Measurements from ENCODE around the gene NPRL2. TPM values are rescaled to one million over a fixed set of nuclear protein-coding genes. Genes with fewer than 3 reads are reported as not detected.

NPRL2 gene
- total RNA-seq, 2 donors from 2014 or later, result 22.8 to 32.1 TPM

GRCh38 chr3:50356553-50356952, 6.0 kb upstream of the NPRL2 start:
- Histone ChIP-seq H3K36me3 (no peaks in the 10 kb centered on the region), H3K4me3 (peak overlapping the region in 1 of 2 donors; percentile 18), H3K27me3 (replicated peaks; ENCODE audit: insufficient read depth) (no peaks in the 10 kb centered on the region), H3K27ac (peak overlapping the region in 1 of 2 donors; percentile 36), H3K4me1 (replicated peaks) (peaks cover 27% of the 10 kb centered on the region), H3K9me3 (no peaks in the 10 kb centered on the region)
- intact Hi-C loops (cut with DNase I), result loop anchor here (5.0 to 10.0 kb wide), 2 partner anchors 256 to 1028 kb away; partner anchors contain the start of genes CISH and MANF
- WGBS, result 42% methylated on average over 5 of the region's 5 CpGs
- TF ChIP-seq CTCF (IDR thresholded peaks at IDR 0.05), result no peak
- no peak for DNase-seq (ENCODE audit: low spot score)

DNA sequence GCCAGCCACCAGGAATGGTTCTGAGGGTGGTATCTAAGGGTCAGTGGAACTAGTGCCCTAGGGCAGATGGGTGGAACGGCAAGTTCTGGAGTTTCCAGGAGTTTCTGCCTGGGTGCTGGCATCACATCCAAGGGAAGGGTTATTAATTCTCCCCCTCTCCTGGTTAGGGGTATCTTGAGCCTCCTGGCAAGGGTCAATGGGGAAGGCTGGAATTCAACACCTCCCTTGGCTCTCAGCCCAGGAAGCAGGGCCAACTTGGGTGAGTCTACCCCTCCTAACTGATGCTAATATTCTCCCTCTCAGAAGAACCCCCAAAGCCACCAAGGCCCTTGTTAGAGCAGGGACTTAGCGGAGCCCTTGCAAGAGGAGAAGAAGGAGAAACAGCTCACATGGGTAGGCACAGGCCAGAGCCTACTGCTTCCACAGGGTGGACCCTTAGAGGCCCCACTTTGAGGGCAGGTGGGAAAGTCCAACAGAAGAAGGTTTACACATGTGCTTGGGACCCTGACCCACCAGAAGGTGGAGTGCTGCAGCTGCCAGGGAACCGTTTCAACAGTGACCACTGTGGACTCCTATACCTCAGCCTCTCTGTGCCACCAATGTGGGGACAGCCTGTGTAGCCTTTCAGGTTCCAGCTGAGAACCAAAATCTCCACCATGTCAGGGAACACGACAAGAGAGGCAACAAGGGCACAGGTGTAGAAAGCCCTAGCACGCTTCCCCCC, 5.4 kb upstream of the NPRL2 start:
- peak overlapping the region in 1 of 2 donors; percentile 18 for H3K4me3 ChIP-seq
- WGBS, result 44% methylated on average over 5 of the region's 5 CpGs
- intact Hi-C loops (cut with DNase I), result loop anchor here (5.0 to 10.0 kb wide), 2 partner anchors 256 to 1029 kb away; partner anchors contain the start of genes CISH and MANF
- H3K27ac ChIP-seq, result peak overlapping the region in 1 of 2 donors; percentile 36
- H3K27me3 ChIP-seq (replicated peaks; ENCODE audit: insufficient read depth), result no peaks in the 10 kb centered on the region
- TF ChIP-seq POLR2AphosphoS5 (IDR thresholded peaks at IDR 0.05), result no peak
- TF ChIP-seq POLR2A (IDR thresholded peaks at IDR 0.05), result no peak
- TF ChIP-seq CTCF (IDR thresholded peaks at IDR 0.05), result no peak
- peaks cover 32% of the 10 kb centered on the region for H3K4me1 ChIP-seq (replicated peaks)
- no peaks in the 10 kb centered on the region for H3K36me3 ChIP-seq
- no peak for DNase-seq (ENCODE audit: low spot score)
- H3K9me3 ChIP-seq, result no peaks in the 10 kb centered on the region

DNA sequence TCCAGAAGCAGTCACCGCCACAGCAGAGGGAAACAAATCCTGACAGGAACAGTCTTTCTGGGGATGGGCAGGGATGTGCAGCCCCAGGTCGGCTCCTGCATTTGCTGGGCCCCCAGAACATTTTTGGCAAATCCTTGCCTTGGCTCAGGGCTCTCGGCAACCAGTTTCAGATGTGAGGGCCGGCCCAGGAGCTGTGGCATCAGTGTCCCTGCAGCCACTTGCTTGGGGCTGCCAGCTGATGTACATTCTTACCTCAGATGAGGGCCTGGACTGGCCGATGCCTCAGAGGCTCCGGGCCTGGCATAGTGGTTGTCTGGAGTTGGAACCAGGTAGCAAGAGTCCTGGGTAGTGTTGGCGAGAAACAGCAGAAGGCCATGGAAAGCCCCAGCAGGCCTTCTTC, 4.3 kb upstream of the NPRL2 start:
- no peaks in the 10 kb centered on the region for H3K36me3 ChIP-seq
- WGBS, result 87% methylated on average over 7 of the region's 7 CpGs
- no peaks in the 10 kb centered on the region for H3K9me3 ChIP-seq
- H3K27me3 ChIP-seq (replicated peaks; ENCODE audit: insufficient read depth), result no peaks in the 10 kb centered on the region
- no peak for DNase-seq (ENCODE audit: low spot score)
- peaks cover 33% of the 10 kb centered on the region for H3K4me1 ChIP-seq (replicated peaks)
- no peak overlapping the region for H3K4me3 ChIP-seq
- no peak overlapping the region for H3K27ac ChIP-seq
- no peak for TF ChIP-seq CTCF (IDR thresholded peaks at IDR 0.05)
- no peak for TF ChIP-seq POLR2AphosphoS5 (IDR thresholded peaks at IDR 0.05)
- TF ChIP-seq POLR2A (IDR thresholded peaks at IDR 0.05), result no peak
- intact Hi-C loops (cut with DNase I), result loop anchor here (5.0 to 10.0 kb wide), 2 partner anchors 257 to 1030 kb away; partner anchors contain the start of genes CISH and MANF

DNA sequence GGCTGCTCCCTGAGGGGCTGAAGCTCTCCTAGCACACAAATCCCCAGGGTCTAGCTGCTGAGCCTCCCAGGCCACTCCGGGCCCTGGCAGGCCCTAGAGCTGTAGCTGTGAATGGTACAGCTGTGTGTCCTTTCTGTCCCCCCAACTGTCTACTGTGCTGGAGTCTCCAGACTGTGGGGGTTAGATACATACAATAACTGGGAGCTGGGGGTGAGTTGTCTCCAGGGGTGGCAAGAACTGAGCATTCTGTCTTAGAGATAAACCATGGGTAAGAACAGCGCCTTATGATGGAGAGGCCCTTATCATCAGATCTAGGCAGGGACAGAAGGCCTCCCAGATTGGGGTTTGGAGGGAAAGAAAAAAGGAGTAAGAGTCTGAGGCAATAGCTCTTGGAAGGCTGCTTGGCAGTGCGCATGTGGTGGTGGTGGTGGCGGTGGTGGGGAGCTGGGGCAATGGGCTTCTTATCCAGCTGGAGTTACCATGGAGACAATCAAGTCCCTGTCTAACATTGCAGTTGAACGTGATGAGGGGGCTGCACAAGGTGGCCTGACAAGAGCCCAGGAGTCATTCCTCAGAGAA, 3.7 kb upstream of the NPRL2 start:
- no peaks in the 10 kb centered on the region for H3K9me3 ChIP-seq
- WGBS, result 62% methylated on average over 5 of the region's 5 CpGs
- DNase-seq (ENCODE audit: low spot score), result no peak
- no peaks in the 10 kb centered on the region for H3K36me3 ChIP-seq
- no peaks in the 10 kb centered on the region for H3K27me3 ChIP-seq (replicated peaks; ENCODE audit: insufficient read depth)
- H3K27ac ChIP-seq, result no peak overlapping the region
- H3K4me3 ChIP-seq, result no peak overlapping the region
- H3K4me1 ChIP-seq (replicated peaks), result peaks cover 38% of the 10 kb centered on the region
- intact Hi-C loops (cut with DNase I), result loop anchor here (10.0 kb wide), 1 partner anchor 1031 kb away; the partner anchor contains the start of gene MANF
- TF ChIP-seq CTCF (IDR thresholded peaks at IDR 0.05) (no peak), POLR2AphosphoS5 (IDR thresholded peaks at IDR 0.05) (no peak), POLR2A (IDR thresholded peaks at IDR 0.05) (no peak)

All from prostate gland (tissue), 2 donors.